Fibroblast of lung (primary cell): ENCODE results near the gene DHDDS. TPM values are rescaled to one million over a fixed set of nuclear protein-coding genes. Genes with fewer than 3 reads are reported as not detected.

Experiments
- DNase-seq, 2 donors: peaks; one replicate each; pipeline versions ENCODE4 v3.0.0 to v3.0.0-alpha.2; 2010; ENCODE audit warnings: low read depth in 2 of 2
- H2AFZ ChIP-seq: 2 replicates; pipeline ENCODE4 v1.5.1; 2012; ENCODE audit warnings: low read length, control low read depth, inconsistent platforms
- H3K27ac ChIP-seq: 2 replicates; pipeline ENCODE4 v1.5.1; 2011; ENCODE audit warnings: low read length, control low read depth; ENCODE audit not compliant: insufficient read depth
- H3K27me3 ChIP-seq: 2 replicates; pipeline ENCODE4 v1.5.1; 2011; ENCODE audit warnings: mild to moderate bottlenecking, low read length; ENCODE audit not compliant: control insufficient read depth, insufficient read depth
- H3K36me3 ChIP-seq: 2 replicates; pipeline ENCODE4 v1.5.1; 2011; ENCODE audit warnings: low read length; ENCODE audit not compliant: control insufficient read depth, insufficient read depth
- H3K4me1 ChIP-seq: 2 replicates; pipeline ENCODE4 v1.5.1; 2011; ENCODE audit warnings: low read length; ENCODE audit not compliant: control insufficient read depth, insufficient read depth; ENCODE audit errors: extremely low read depth
- H3K4me2 ChIP-seq: 2 replicates; pipeline ENCODE4 v1.5.1; 2011; ENCODE audit warnings: low read length, control low read depth; ENCODE audit not compliant: insufficient read depth; ENCODE audit errors: extremely low read depth
- H3K4me3 ChIP-seq, 4 experiments: fragments of 200-600 bp in 1 of 4; sonication (generic) in 1 of 4; replicated peaks in 1 of 4; 2 replicates each; pipeline ENCODE4 v1.5.1; 2011 to 2016; ENCODE audit warnings: low read length in 4 of 4, low read depth in 3 of 4, mild to moderate bottlenecking in 3 of 4, control low read depth in 2 of 4, inconsistent platforms in 1 of 4, mixed read lengths in 1 of 4; ENCODE audit not compliant: insufficient read depth in 1 of 4; ENCODE audit errors: control extremely low read depth in 1 of 4
- H3K79me2 ChIP-seq: 2 replicates; pipeline ENCODE4 v1.5.1; 2012; ENCODE audit warnings: mild to moderate bottlenecking, low read length, inconsistent platforms; ENCODE audit not compliant: control insufficient read depth, insufficient read depth
- H3K9ac ChIP-seq: 2 replicates; pipeline ENCODE4 v1.5.1; 2011; ENCODE audit warnings: mild to moderate bottlenecking, low read length, control low read depth; ENCODE audit not compliant: insufficient read depth
- H3K9me3 ChIP-seq: 2 replicates; pipeline ENCODE4 v1.5.1; 2012; ENCODE audit warnings: low read depth, low read length; ENCODE audit not compliant: control insufficient read depth, insufficient read depth
- H4K20me1 ChIP-seq: 2 replicates; pipeline ENCODE4 v1.5.1; 2011; ENCODE audit warnings: low read length; ENCODE audit not compliant: control insufficient read depth, insufficient read depth; ENCODE audit errors: extremely low read depth
- CTCF ChIP-seq, 2 donors: IDR thresholded peaks in 1 of 2; conservative IDR thresholded peaks in 1 of 2; 1 replicate in 1 of 2; 2 replicates in 1 of 2; pipeline ENCODE4 v1.5.1; 2011 to 2012; ENCODE audit warnings: low read length in 2 of 2, control low read depth in 1 of 2, inconsistent platforms in 1 of 2, low read depth in 1 of 2, mild to moderate bottlenecking in 1 of 2
- EZH2 ChIP-seq: IDR thresholded peaks from 2 replicates; pipeline ENCODE4 v1.5.1; 2012; ENCODE audit warnings: low read length, control low read depth, mild to moderate bottlenecking; ENCODE audit errors: missing control alignments
- polyA plus RNA-seq, 2 donors: library from polyadenylated mRNA; depleted of rRNA in 1 of 2; stranded (reverse) in 1 of 2; unstranded in 1 of 2; fragments of >200 nt; gene quantifications; 2 replicates each; pipeline ENCODE4 v1.2.1, GENCODE V29; 2011 to 2012; ENCODE audit warnings: missing spikeins in 1 of 2
- total RNA-seq: library from RNA; depleted of rRNA; stranded (reverse); fragments of >200 nt; gene quantifications from 2 replicates; pipeline ENCODE4 v1.2.1, GENCODE V29; 2014

The DHDDS gene
- total and polyA plus RNA-seq, 2 donors (not counting 1 experiment from before 2014, with no cell fraction given) = 41.5 to 76.6 TPM

- no peaks in the 10 kb centered on the region for H3K9me3 ChIP-seq
- H3K27ac ChIP-seq = no peak overlapping the region
- no peaks in the 10 kb centered on the region for H3K27me3 ChIP-seq
- TF ChIP-seq EZH2 (no peak), CTCF (conservative IDR thresholded peaks at IDR 0.05 in 1 of 2, IDR thresholded peaks at IDR 0.05 in 1 of 2; ENCODE audit: low read depth in 1 of 2, low read length in 2 of 2) (no peak)
- peak in 1 of 2 donors; percentile 27 for DNase-seq
- H3K79me2 ChIP-seq = peaks cover 12% of the 10 kb centered on the region
- H3K4me2 ChIP-seq = no peak overlapping the region
- peaks cover 5% of the 10 kb centered on the region for H3K36me3 ChIP-seq
- H4K20me1 ChIP-seq = no peaks in the 10 kb centered on the region
- peaks cover 5% of the 10 kb centered on the region for H3K4me1 ChIP-seq
- H3K4me3 ChIP-seq = no peak overlapping the region
- H2AFZ ChIP-seq = no peak overlapping the region
- no peak overlapping the region for H3K9ac ChIP-seq
These were observed 2.1 kb downstream of the DHDDS start for GRCh38 chr1:26434161-26434752.

- H3K4me2 ChIP-seq = no peak overlapping the region
- DNase-seq = no peak
- no peaks in the 10 kb centered on the region for H3K9me3 ChIP-seq
- TF ChIP-seq CTCF (conservative IDR thresholded peaks at IDR 0.05 in 1 of 2, IDR thresholded peaks at IDR 0.05 in 1 of 2; ENCODE audit: low read depth in 1 of 2, low read length in 2 of 2) (no peak), EZH2 (no peak)
- no peaks in the 10 kb centered on the region for H4K20me1 ChIP-seq
- no peak overlapping the region for H3K27ac ChIP-seq
- no peaks in the 10 kb centered on the region for H3K27me3 ChIP-seq
- peaks cover 4% of the 10 kb centered on the region for H3K79me2 ChIP-seq
- H3K36me3 ChIP-seq = peaks cover 13% of the 10 kb centered on the region
- H3K4me1 ChIP-seq = peaks cover 4% of the 10 kb centered on the region
- no peak overlapping the region for H3K4me3 ChIP-seq
- no peak overlapping the region for H2AFZ ChIP-seq
- H3K9ac ChIP-seq = no peak overlapping the region
These were observed 5.9 kb downstream of the DHDDS start for GRCh38 chr1:26438041-26438440.

GRCh38 chr1:26440259-26440658 lies 8.1 kb downstream of the DHDDS start:
- DNase-seq = no peak
- H3K4me3 ChIP-seq = no peak overlapping the region
- H3K4me1 ChIP-seq = no peaks in the 10 kb centered on the region
- no peaks in the 10 kb centered on the region for H4K20me1 ChIP-seq
- no peak overlapping the region for H3K27ac ChIP-seq
- no peak overlapping the region for H3K9ac ChIP-seq
- H3K4me2 ChIP-seq = no peak overlapping the region
- H2AFZ ChIP-seq = no peak overlapping the region
- TF ChIP-seq EZH2 = no peak
- no peak for TF ChIP-seq CTCF (conservative IDR thresholded peaks at IDR 0.05 in 1 of 2, IDR thresholded peaks at IDR 0.05 in 1 of 2; ENCODE audit: low read depth in 1 of 2, low read length in 2 of 2)
- H3K79me2 ChIP-seq = no peaks in the 10 kb centered on the region
- no peaks in the 10 kb centered on the region for H3K27me3 ChIP-seq
- no peaks in the 10 kb centered on the region for H3K9me3 ChIP-seq
- peaks cover 13% of the 10 kb centered on the region for H3K36me3 ChIP-seq
